Measurements from ENCODE around the gene ATP5F1C. TPM values are rescaled to one million over a fixed set of nuclear protein-coding genes. Genes with fewer than 3 reads are reported as not detected.
"Not testable (repeated sequence)": the region's sequence is repeated elsewhere in the genome, so short reads cannot be mapped to it uniquely, and the experiment has no call there.

The ATP5F1C gene
- total RNA-seq, 2 donors from 2014 or later, result 208 to 238 TPM

DNA sequence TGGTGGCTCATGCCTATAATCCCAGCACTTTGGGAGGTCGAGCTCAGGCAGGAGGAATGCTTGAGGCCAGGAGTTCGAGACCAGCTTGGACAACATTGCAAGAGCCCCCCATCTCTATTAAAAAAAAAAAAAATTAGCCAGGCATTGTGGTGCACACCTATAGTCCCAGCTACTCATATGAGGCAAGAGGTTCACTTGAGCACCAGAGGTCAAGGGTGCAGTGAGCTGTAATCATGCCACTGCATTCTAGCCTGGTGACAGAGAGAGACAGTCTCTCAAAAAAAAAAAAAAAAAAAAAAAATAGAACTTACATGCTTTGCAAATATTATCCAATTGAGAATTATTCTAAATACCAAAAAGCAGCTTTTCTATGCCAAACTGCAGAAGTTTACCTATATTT lies 11.2 kb upstream of the ATP5F1C start:
- H3K27ac Mint-ChIP-seq, result no peak overlapping the region
- ATAC-seq (no peak), DNase-seq (ENCODE audit: low spot score) (no peak)
- H3K4me3 Mint-ChIP-seq, result no peak overlapping the region
- peaks cover 36% of the 10 kb centered on the region for H3K36me3 Mint-ChIP-seq
- peaks cover 5 to 7% of the 10 kb centered on the region in 2 donors for H3K4me1 Mint-ChIP-seq (ENCODE audit: low read depth in 2 of 2)
- H3K27me3 Mint-ChIP-seq, result no peaks in the 10 kb centered on the region
- no peaks in the 10 kb centered on the region for H3K9me3 Mint-ChIP-seq

DNA sequence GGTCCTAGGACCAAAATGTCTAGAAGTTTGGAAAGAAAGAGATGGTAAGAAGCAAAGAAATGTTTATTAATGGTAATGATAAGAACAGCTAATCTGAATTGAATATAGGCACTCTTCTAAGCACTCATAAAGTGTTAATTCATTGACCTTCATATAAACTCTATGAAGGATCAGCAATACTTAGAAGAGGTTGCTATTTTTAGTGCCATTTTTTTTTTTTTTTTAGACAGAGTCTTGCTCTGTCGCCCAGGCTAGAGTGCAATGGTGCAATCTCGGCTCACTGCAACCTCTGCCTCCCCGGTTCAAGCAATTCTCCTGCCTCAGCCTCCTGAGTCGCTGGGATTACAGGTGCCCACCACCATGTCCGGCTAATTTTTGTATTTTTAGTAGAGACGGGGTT lies 5.8 kb upstream of the ATP5F1C start:
- not testable (repeated sequence) for DNase-seq (ENCODE audit: low spot score); H3K9me3 Mint-ChIP-seq; H3K27ac Mint-ChIP-seq; H3K27me3 Mint-ChIP-seq; H3K4me3 Mint-ChIP-seq; ATAC-seq
- H3K4me1 Mint-ChIP-seq (ENCODE audit: low read depth in 2 of 2), result peaks cover 18% of the 10 kb centered on the region in 2 donors
- H3K36me3 Mint-ChIP-seq, result peaks cover 23% of the 10 kb centered on the region

DNA sequence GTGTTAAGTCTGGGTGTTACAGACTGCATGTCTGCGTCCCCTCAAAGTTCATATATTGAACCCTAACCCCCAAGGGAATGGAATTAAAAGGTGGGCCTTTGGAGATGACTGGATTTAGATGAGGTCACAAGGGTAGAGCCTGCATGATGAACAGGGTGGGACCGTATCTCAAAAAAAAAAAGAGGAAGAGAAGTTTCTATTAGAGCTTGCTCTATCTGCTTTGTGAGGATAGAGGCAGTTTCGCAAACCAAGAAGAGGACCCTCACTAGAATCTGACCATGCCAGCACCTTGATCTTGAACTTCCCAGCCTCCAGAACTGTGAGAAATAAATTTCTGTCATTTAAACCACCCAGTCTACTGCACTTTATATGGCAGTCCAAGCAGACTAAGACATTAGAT lies 1.5 kb upstream of the ATP5F1C start:
- DNase-seq (ENCODE audit: low spot score) (no peak), ATAC-seq (no peak)
- no peak overlapping the region for H3K4me3 Mint-ChIP-seq
- H3K9me3 Mint-ChIP-seq, result no peaks in the 10 kb centered on the region
- no peak overlapping the region for H3K27ac Mint-ChIP-seq
- H3K36me3 Mint-ChIP-seq, result peaks cover 6% of the 10 kb centered on the region
- H3K4me1 Mint-ChIP-seq (ENCODE audit: low read depth in 2 of 2), result peaks cover 28 to 34% of the 10 kb centered on the region in 2 donors
- H3K27me3 Mint-ChIP-seq, result no peaks in the 10 kb centered on the region

DNA sequence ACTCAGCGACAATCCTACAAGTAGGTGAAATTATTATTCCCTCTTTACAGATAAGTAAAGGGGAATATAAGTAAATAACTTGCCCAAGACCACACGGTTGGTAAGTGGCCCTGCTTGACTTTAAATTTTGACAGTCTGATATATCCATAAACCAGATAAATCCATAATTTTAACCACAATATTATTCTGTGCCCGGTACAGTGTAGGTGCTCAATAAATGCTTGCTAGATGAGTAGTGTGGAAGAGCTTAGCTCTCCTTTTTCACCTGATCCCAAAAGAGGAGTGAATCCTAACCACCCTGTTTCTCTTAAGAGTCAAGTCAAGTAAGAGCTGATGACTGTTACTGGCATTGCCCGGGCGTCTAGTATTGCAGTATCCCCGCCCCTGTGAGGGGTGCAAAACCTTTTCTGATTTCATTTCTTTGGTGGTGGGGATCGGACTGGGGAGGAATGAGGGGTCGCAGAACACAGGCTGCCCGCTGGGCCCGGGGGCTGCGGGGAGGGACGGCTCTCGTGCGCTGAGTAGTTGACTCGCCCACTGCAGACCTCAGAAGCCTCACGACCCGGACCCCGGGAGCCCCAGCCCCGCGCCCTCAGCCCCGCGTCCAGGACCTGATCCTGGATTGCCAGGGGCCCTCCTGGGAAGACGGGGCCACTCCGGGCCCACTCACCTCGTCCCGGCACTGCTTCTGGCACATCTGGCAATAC lies 674 bp upstream of the ATP5F1C start:
- Mint-ChIP-seq H3K4me1 (ENCODE audit: low read depth in 2 of 2) (peaks cover 29 to 37% of the 10 kb centered on the region in 2 donors), H3K9me3 (no peaks in the 10 kb centered on the region), H3K27me3 (no peaks in the 10 kb centered on the region), H3K36me3 (peaks cover 6% of the 10 kb centered on the region), H3K27ac (no peak overlapping the region), H3K4me3 (no peak overlapping the region)
- DNase-seq (ENCODE audit: low spot score) (peak; percentile 61), ATAC-seq (peak; percentile 1 to 10)

DNA sequence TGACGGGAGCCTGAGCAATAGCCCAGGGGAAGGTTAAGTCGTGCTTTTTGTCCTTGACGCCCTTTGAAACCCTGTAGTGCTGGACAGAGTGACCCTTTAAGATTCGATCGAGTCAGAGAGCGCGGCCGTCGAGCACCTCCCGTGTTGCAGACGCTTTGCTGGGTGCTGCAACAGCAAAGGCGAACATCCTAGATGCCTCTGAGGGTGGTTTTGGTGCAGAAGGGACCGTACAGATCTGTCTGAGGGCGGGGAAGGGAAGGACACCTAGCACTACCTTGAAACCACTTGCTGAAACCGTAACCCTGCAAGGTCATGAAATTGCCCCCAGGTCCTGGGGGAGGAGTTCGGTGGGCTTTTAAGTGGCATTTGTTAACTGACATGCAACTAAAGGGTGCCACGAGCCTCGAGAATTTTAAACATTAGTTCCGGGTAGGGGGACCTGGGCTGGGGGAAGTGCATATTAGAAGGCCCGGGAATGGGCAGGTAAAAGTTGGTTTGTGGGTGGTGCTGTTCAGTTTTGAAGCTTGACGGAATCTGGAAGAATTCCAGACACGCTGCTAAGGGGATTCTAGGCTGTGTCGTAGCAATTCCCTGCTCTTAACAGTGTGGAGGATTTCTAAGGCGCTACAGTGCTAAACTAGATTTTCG lies 786 bp downstream of the ATP5F1C start:
- no peak overlapping the region for H3K27ac Mint-ChIP-seq
- no peak overlapping the region for H3K4me3 Mint-ChIP-seq
- ATAC-seq, result peak in 1 of 2 donors; percentile 10
- H3K27me3 Mint-ChIP-seq, result no peaks in the 10 kb centered on the region
- H3K36me3 Mint-ChIP-seq, result peaks cover 10% of the 10 kb centered on the region
- peaks cover 39 to 42% of the 10 kb centered on the region in 2 donors for H3K4me1 Mint-ChIP-seq (ENCODE audit: low read depth in 2 of 2)
- DNase-seq (ENCODE audit: low spot score), result no peak
- no peaks in the 10 kb centered on the region for H3K9me3 Mint-ChIP-seq

DNA sequence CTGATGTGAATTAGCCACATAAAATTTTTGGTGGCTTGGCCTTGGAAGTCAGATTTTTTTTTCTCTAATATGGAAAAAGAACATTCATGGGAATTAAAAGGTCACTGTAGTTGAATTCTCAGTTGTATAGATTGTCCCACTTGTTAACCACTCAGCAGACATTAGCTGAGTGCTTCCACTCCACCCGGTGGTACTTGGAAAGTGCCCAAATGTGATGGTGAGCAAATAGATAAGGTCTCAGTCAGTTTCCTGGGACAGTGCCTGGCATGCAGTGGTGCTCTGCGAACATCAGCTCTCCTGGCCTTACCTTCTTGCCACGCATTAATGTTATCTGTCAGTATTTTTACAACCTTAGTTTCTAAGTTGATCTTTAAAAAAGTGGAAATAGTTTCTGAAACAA lies 1.4 kb downstream of the ATP5F1C start:
- no peak overlapping the region for H3K4me3 Mint-ChIP-seq
- DNase-seq (ENCODE audit: low spot score) (no peak), ATAC-seq (no peak)
- peaks cover 44 to 46% of the 10 kb centered on the region in 2 donors for H3K4me1 Mint-ChIP-seq (ENCODE audit: low read depth in 2 of 2)
- H3K36me3 Mint-ChIP-seq, result peaks cover 10% of the 10 kb centered on the region
- H3K9me3 Mint-ChIP-seq, result no peaks in the 10 kb centered on the region
- H3K27ac Mint-ChIP-seq, result no peak overlapping the region
- H3K27me3 Mint-ChIP-seq, result no peaks in the 10 kb centered on the region

DNA sequence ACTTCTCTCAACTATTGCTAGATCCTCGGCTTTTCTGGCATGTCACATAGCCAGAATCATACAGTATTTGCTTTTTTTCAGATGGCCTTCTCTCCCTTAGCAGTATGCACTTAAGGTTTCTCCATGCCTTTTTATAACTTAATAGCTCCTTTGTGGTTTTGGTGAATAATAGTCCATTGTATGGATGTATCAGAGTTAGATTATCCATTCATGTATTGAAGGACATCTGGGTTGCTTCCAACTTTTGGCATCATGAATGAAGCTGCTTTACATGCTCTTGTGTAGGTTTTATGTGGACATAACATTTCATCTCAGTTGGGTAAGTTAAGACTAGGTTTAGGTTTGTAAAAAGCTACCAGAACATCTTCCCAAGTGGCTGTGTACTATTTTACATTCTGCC lies 4.6 kb downstream of the ATP5F1C start:
- no peak overlapping the region for H3K4me3 Mint-ChIP-seq
- H3K27ac Mint-ChIP-seq, result no peak overlapping the region
- H3K4me1 Mint-ChIP-seq (ENCODE audit: low read depth in 2 of 2), result peaks cover 51 to 68% of the 10 kb centered on the region in 2 donors
- H3K36me3 Mint-ChIP-seq, result peaks cover 18% of the 10 kb centered on the region
- H3K27me3 Mint-ChIP-seq, result no peaks in the 10 kb centered on the region
- no peak for DNase-seq (ENCODE audit: low spot score)
- H3K9me3 Mint-ChIP-seq, result no peaks in the 10 kb centered on the region
- ATAC-seq, result no peak

DNA sequence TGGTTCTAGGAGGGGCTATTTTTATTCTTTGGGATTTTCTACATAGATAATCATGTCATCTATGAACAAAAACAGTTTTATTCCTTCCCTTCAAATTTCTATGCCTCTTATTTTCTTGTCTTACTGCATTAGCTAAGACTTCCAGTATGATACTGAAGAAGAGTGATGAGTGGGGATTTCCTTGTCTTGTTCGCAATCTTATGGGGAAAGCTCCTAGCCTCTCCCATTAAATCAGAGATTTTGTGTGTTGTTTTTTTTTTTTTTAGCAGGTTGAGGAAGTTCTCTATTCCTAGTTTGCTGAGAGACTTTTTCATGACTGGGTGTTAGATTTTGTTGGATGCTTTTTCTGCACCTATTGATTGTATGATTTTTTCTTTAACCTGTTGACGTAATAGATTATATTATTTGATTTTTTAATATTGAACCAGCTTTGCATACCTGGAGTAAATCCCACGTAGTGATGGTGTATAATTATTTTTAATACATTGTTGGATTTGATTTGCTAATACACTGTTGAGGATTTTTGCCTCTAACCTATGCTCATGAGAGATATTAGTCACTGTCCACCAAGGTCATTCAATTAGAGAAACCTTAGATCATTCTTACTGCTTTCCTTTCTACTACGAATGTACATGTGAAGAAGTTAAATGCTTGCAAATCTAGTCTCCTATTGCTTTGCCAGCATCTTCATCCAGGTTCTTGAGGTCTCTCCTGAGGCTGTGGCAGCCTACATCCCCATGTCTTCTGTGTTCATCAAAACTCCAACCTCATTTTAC lies 6.5 kb downstream of the ATP5F1C start:
- H3K4me1 Mint-ChIP-seq (ENCODE audit: low read depth in 2 of 2), result peaks cover 45 to 60% of the 10 kb centered on the region in 2 donors
- no peak for ATAC-seq
- no peak overlapping the region for H3K27ac Mint-ChIP-seq
- no peak for DNase-seq (ENCODE audit: low spot score)
- H3K36me3 Mint-ChIP-seq, result peaks cover 23% of the 10 kb centered on the region
- no peak overlapping the region for H3K4me3 Mint-ChIP-seq
- no peaks in the 10 kb centered on the region for H3K9me3 Mint-ChIP-seq
- H3K27me3 Mint-ChIP-seq, result no peaks in the 10 kb centered on the region

DNA sequence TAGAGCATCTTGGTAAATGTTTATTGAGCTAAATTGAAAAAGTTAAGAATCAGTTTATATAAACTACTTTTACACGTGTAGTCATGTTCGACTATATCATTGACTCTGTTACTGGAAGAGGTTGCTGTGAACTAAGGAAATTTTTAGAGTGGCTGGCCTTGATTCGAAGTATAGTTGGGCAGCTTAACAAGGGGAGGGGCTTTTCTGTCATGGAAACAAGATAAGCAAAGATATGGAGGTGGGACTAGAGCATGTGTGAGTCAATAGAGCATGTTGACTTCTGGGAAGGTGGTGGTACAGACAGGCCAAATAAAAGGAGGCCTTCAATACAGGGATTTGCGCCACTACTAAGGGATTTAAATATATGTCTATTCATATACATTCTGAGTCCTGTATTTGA lies 7.6 kb downstream of the ATP5F1C start:
- H3K4me3 Mint-ChIP-seq, result no peak overlapping the region
- DNase-seq (ENCODE audit: low spot score) (no peak), ATAC-seq (no peak)
- no peaks in the 10 kb centered on the region for H3K27me3 Mint-ChIP-seq
- no peaks in the 10 kb centered on the region for H3K9me3 Mint-ChIP-seq
- peaks cover 41 to 50% of the 10 kb centered on the region in 2 donors for H3K4me1 Mint-ChIP-seq (ENCODE audit: low read depth in 2 of 2)
- H3K36me3 Mint-ChIP-seq, result peaks cover 27% of the 10 kb centered on the region
- no peak overlapping the region for H3K27ac Mint-ChIP-seq

DNA sequence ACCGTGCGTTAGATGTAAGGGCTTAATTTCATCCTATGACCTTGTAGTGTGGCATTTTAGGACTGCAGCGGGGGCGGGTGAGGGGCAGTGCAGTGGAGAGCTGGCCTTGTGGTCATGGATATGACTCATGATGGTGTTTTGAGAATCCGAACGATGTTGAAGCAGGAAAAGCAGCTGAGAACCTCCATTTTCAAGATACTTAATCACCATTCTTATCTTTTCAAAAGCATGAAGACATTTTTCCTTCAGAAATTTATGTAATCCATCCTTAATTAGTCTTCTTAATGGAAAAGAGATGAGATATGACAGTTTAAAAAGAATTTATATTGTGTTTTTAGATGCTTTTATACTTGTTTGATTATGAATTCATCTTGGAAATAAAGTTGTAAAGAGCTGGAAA lies 9.6 kb downstream of the ATP5F1C start:
- no peaks in the 10 kb centered on the region for H3K27me3 Mint-ChIP-seq
- H3K27ac Mint-ChIP-seq, result peak overlapping the region; percentile 18 to 20
- no peak overlapping the region for H3K4me3 Mint-ChIP-seq
- H3K36me3 Mint-ChIP-seq, result peaks cover 23% of the 10 kb centered on the region
- no peak for DNase-seq (ENCODE audit: low spot score)
- ATAC-seq, result peak in 1 of 2 donors; percentile 57
- H3K4me1 Mint-ChIP-seq (ENCODE audit: low read depth in 2 of 2), result peaks cover 32 to 41% of the 10 kb centered on the region in 2 donors
- no peaks in the 10 kb centered on the region for H3K9me3 Mint-ChIP-seq

DNA sequence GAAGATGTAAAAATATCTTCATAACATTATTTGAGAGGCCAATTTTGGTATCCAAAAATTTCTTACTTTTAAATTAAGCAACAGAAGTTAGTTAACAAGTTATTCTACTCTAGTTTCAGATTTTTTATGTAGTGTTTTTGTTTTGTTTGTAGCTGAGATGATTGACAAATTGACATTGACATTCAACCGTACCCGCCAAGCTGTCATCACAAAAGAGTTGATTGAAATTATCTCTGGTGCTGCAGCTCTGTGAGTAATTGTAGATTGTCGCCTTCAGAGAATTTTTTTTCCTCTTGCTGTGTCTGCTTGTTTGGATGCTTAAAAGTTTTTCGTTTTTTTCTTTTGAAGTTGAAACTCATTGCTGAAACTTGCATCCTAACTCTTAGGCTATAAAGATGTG lies 14.6 kb downstream of the ATP5F1C start:
- Mint-ChIP-seq H3K36me3 (peaks cover 36% of the 10 kb centered on the region), H3K9me3 (no peaks in the 10 kb centered on the region), H3K4me3 (no peak overlapping the region), H3K27me3 (no peaks in the 10 kb centered on the region), H3K4me1 (ENCODE audit: low read depth in 2 of 2) (peaks cover 0 to under 1% of the 10 kb centered on the region in 2 donors), H3K27ac (no peak overlapping the region)
- ATAC-seq, result no peak
- DNase-seq (ENCODE audit: low spot score), result no peak

DNA sequence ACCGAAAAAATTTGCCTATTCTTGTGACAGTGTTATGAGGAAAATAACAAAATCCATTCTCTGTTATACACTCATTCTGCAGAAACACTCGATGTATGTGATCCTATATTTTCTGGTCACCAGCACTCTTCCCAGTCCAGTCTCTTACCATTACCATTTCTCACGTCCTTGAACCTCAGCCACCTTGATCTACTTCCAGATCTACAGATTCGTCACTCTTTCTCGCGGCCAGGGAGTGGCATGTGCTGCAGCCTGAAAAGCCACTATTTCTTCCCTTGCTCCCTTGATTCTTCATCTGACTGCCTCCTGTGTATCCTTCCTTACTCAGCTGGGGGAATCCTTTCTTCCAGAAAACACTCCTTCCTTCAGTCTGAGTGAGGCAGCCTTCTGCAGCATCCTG lies 16.2 kb downstream of the ATP5F1C start:
- no peaks in the 10 kb centered on the region for H3K4me1 Mint-ChIP-seq (ENCODE audit: low read depth in 2 of 2)
- no peak overlapping the region for H3K27ac Mint-ChIP-seq
- H3K36me3 Mint-ChIP-seq, result peaks cover 34% of the 10 kb centered on the region
- no peak for ATAC-seq
- no peaks in the 10 kb centered on the region for H3K9me3 Mint-ChIP-seq
- H3K27me3 Mint-ChIP-seq, result no peaks in the 10 kb centered on the region
- H3K4me3 Mint-ChIP-seq, result no peak overlapping the region
- no peak for DNase-seq (ENCODE audit: low spot score)

DNA sequence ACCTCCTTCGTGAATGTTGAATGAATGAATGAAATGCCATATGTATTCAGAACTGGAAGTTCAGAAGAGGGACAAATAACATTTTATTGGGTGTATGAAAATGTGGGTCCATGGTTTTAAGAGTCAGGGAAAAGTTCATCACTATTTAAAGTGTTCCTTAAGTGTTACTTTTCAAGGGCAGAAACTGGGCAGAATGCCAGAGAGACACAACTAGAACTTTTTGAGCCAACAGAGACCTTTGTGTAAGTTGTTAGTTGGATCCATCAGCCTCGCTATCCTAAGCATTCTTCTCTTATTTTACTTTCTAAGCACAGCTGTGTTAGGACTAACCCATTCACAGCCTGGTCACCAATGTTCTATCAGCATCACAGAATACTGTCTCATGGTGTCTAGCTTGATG lies 16.8 kb downstream of the ATP5F1C start:
- Mint-ChIP-seq H3K27ac (no peak overlapping the region), H3K9me3 (no peaks in the 10 kb centered on the region), H3K4me3 (no peak overlapping the region), H3K4me1 (ENCODE audit: low read depth in 2 of 2) (no peaks in the 10 kb centered on the region), H3K27me3 (no peaks in the 10 kb centered on the region), H3K36me3 (peaks cover 29% of the 10 kb centered on the region)
- no peak for ATAC-seq
- no peak for DNase-seq (ENCODE audit: low spot score)

DNA sequence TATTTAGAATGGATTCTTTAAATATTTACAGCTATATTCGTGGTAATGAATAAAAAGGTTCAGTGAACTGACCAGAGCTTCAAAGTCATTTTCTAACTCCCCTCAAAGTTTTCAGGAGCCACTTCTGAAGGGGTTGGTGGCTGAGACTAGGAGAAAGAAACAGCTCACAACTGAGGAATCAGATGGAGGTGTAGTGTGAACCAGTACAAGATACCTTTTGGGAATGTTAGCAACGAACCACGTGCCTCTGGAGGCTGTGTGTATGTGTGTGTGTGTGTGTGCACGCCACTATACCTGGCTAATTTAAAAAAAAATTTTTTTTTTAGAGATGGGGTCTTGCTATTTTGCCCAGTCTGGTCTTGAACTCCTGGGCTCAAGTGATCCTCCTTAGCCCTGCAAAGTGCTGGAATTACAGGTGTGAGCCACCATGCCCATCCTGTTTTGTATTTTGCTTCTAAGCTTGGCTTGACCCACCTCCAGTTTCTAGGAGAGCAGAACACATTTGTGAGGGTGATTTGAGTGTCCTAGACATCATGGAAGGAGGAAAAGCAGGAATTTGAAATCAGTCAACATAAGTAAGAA lies 20.8 kb downstream of the ATP5F1C start:
- Mint-ChIP-seq H3K36me3 (peaks cover 17% of the 10 kb centered on the region), H3K27me3 (peaks cover 4 to 7% of the 10 kb centered on the region in 2 donors), H3K4me3 (no peak overlapping the region), H3K4me1 (ENCODE audit: low read depth in 2 of 2) (no peaks in the 10 kb centered on the region), H3K9me3 (no peaks in the 10 kb centered on the region), H3K27ac (no peak overlapping the region)
- ATAC-seq (no peak), DNase-seq (ENCODE audit: low spot score) (no peak)

Data from natural killer cell treated with Interleukin-12 subunit alpha and Interleukin-12 subunit beta and Interleukin-15 and Interleukin-18, amount 100 ng/mL, for 72 hours (primary cell).